GM23248 (cell line): ENCODE results near the gene DGKB.

Experiments used
- EZH2 ChIP-seq: fragments of 200-600 bp; sonication (generic); IDR thresholded peaks from 2 replicates; pipeline ENCODE4 v1.6.1; 2018; ENCODE audit warnings: antibody characterized with exemption, mild to moderate bottlenecking; ENCODE audit not compliant: insufficient read depth, poor library complexity, severe bottlenecking
- EZH2phosphoT487 ChIP-seq: fragments of 200-600 bp; sonication (generic); IDR thresholded peaks from 2 replicates; pipeline ENCODE4 v1.6.1; 2018; ENCODE audit warnings: antibody characterized with exemption, moderate library complexity, mild to moderate bottlenecking, low read depth; ENCODE audit not compliant: insufficient read depth

DNA sequence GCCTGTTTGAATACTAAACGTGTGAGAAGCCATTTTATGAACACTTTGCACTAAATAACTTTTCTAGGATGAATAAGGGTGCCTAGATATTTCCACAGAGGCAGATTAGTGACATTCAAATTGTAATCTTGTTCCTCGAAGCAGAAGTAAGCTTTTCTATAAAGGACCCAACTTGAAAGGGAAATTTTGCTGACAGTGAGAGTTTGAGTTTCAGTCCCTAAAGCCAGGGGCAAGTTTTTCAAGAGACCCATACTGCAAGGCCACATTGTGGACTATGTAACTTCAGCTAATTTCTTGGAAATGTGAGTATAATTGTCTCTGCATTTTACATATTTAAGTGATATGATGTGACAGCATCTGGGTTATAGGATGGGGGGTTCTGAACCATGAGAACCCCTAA lies 525.8 kb downstream of the DGKB start:
- TF ChIP-seq EZH2: no peak
- TF ChIP-seq EZH2phosphoT487: no peak
